ENCODE data around the gene METTL4. TPM values are rescaled to one million over a fixed set of nuclear protein-coding genes. Genes with fewer than 3 reads are reported as not detected.

Gene METTL4
- total RNA-seq, 1 donor from 2014 or later: 15.4 TPM

- Mint-ChIP-seq H3K9me3 (ENCODE audit: unreplicated experiment) (no peaks in the 10 kb centered on the region), H3K4me1 (ENCODE audit: low read depth, unreplicated experiment) (no peaks in the 10 kb centered on the region), H3K27ac (ENCODE audit: unreplicated experiment) (no peak overlapping the region), H3K36me3 (ENCODE audit: unreplicated experiment) (no peaks in the 10 kb centered on the region), H3K27me3 (ENCODE audit: unreplicated experiment) (no peaks in the 10 kb centered on the region), H3K4me3 (ENCODE audit: unreplicated experiment) (no peak overlapping the region)
- no peak for TF ChIP-seq CTCF (IDR thresholded peaks at IDR 0.05; ENCODE audit: partially characterized antibody, unreplicated experiment)
- DNase-seq: no peak
Observed at GRCh38 chr18:2502880-2503279, 68.4 kb downstream of the METTL4 start.

- no peak for TF ChIP-seq CTCF (IDR thresholded peaks at IDR 0.05; ENCODE audit: partially characterized antibody, unreplicated experiment)
- Mint-ChIP-seq H3K4me1 (ENCODE audit: low read depth, unreplicated experiment) (no peaks in the 10 kb centered on the region), H3K27me3 (ENCODE audit: unreplicated experiment) (no peaks in the 10 kb centered on the region), H3K27ac (ENCODE audit: unreplicated experiment) (no peak overlapping the region), H3K4me3 (ENCODE audit: unreplicated experiment) (no peak overlapping the region), H3K9me3 (ENCODE audit: unreplicated experiment) (no peaks in the 10 kb centered on the region), H3K36me3 (ENCODE audit: unreplicated experiment) (no peaks in the 10 kb centered on the region)
- no peak for DNase-seq
Observed at GRCh38 chr18:2502394-2502793, 68.9 kb downstream of the METTL4 start.

GRCh38 chr18:2497797-2498196 lies 73.5 kb downstream of the METTL4 start:
- Mint-ChIP-seq H3K4me1 (ENCODE audit: low read depth, unreplicated experiment) (no peaks in the 10 kb centered on the region), H3K9me3 (ENCODE audit: unreplicated experiment) (no peaks in the 10 kb centered on the region), H3K27me3 (ENCODE audit: unreplicated experiment) (no peaks in the 10 kb centered on the region), H3K36me3 (ENCODE audit: unreplicated experiment) (no peaks in the 10 kb centered on the region), H3K4me3 (ENCODE audit: unreplicated experiment) (no peak overlapping the region), H3K27ac (ENCODE audit: unreplicated experiment) (no peak overlapping the region)
- TF ChIP-seq CTCF (IDR thresholded peaks at IDR 0.05; ENCODE audit: partially characterized antibody, unreplicated experiment): no peak
- DNase-seq: no peak

- Mint-ChIP-seq H3K4me3 (ENCODE audit: unreplicated experiment) (no peak overlapping the region), H3K27ac (ENCODE audit: unreplicated experiment) (no peak overlapping the region), H3K9me3 (ENCODE audit: unreplicated experiment) (no peaks in the 10 kb centered on the region), H3K4me1 (ENCODE audit: low read depth, unreplicated experiment) (no peaks in the 10 kb centered on the region), H3K36me3 (ENCODE audit: unreplicated experiment) (no peaks in the 10 kb centered on the region), H3K27me3 (ENCODE audit: unreplicated experiment) (peaks cover 2% of the 10 kb centered on the region)
- no peak for DNase-seq
- no peak for TF ChIP-seq CTCF (IDR thresholded peaks at IDR 0.05; ENCODE audit: partially characterized antibody, unreplicated experiment)
Observed at GRCh38 chr18:2495381-2495780, 75.9 kb downstream of the METTL4 start.

- DNase-seq: no peak
- peaks cover 2% of the 10 kb centered on the region for H3K27me3 Mint-ChIP-seq (ENCODE audit: unreplicated experiment)
- H3K4me3 Mint-ChIP-seq (ENCODE audit: unreplicated experiment): no peak overlapping the region
- no peaks in the 10 kb centered on the region for H3K4me1 Mint-ChIP-seq (ENCODE audit: low read depth, unreplicated experiment)
- TF ChIP-seq CTCF (IDR thresholded peaks at IDR 0.05; ENCODE audit: partially characterized antibody, unreplicated experiment): no peak
- no peak overlapping the region for H3K27ac Mint-ChIP-seq (ENCODE audit: unreplicated experiment)
- no peaks in the 10 kb centered on the region for H3K36me3 Mint-ChIP-seq (ENCODE audit: unreplicated experiment)
- no peaks in the 10 kb centered on the region for H3K9me3 Mint-ChIP-seq (ENCODE audit: unreplicated experiment)
Observed at GRCh38 chr18:2494921-2495320, 76.4 kb downstream of the METTL4 start.

Other genes starting within 250 kb of the METTL4 start
- gene NDC80, start 52 bp upstream of the METTL4 start, total RNA-seq (ENCODE audit: unreplicated experiment): 7.7 TPM
- gene SMCHD1, start 84.2 kb upstream of the METTL4 start, total RNA-seq (ENCODE audit: unreplicated experiment): 34.4 TPM

All from glutamatergic neuron (in vitro differentiated cells).